Keratinocyte (primary cell): ENCODE measurements around the gene PDZRN4. TPM values are rescaled to one million over a fixed set of nuclear protein-coding genes. Genes with fewer than 3 reads are reported as not detected.

Source experiments
- DNase-seq: peaks from one replicate; pipeline ENCODE4 v3.0.0-alpha.2; 2011; ENCODE audit warnings: low read depth, missing footprints, low spot score
- FAIRE-seq: peaks from 2 replicates; lab custom pipeline; 2011; peaks lifted over from hg19 to GRCh38; lab: Jason Lieb, UNC
- H2AFZ ChIP-seq: 2 replicates; pipeline ENCODE4 v1.6.0; 2012; ENCODE audit warnings: low read length, control low read depth, inconsistent platforms; ENCODE audit not compliant: control insufficient read depth
- H3K27ac ChIP-seq: 2 replicates; pipeline ENCODE4 v1.5.1; 2011; ENCODE audit warnings: low read length; ENCODE audit not compliant: control insufficient read depth, insufficient read depth
- H3K27me3 ChIP-seq: 3 replicates; pipeline ENCODE4 v1.6.0; 2011; ENCODE audit warnings: low read length; ENCODE audit not compliant: control insufficient read depth, insufficient read depth; ENCODE audit errors: extremely low read depth
- H3K36me3 ChIP-seq, 2 experiments: 2 replicates in 1 of 2; 3 replicates in 1 of 2; pipeline ENCODE4 v1.5.1; 2011; ENCODE audit warnings: low read length in 2 of 2, mild to moderate bottlenecking in 1 of 2; ENCODE audit not compliant: control insufficient read depth in 2 of 2, insufficient read depth in 2 of 2; ENCODE audit errors: extremely low read depth in 1 of 2
- H3K4me1 ChIP-seq: 3 replicates; pipeline ENCODE4 v1.5.1; 2011; ENCODE audit warnings: low read length; ENCODE audit not compliant: control insufficient read depth, insufficient read depth; ENCODE audit errors: extremely low read depth
- H3K4me2 ChIP-seq: 3 replicates; pipeline ENCODE4 v1.6.0; 2011; ENCODE audit warnings: low read depth, low read length; ENCODE audit not compliant: control insufficient read depth, insufficient read depth; ENCODE audit errors: extremely low read depth
- H3K4me3 ChIP-seq, 3 experiments: fragments of 200-600 bp in 1 of 3; sonication (generic) in 1 of 3; 2 replicates in 2 of 3; 3 replicates in 1 of 3; pipeline ENCODE4 v1.5.1; 2011 to 2016; ENCODE audit warnings: low read length in 3 of 3, mild to moderate bottlenecking in 3 of 3, control low read depth in 2 of 3, inconsistent platforms in 1 of 3, low read depth in 1 of 3, mixed read lengths in 1 of 3, mixed run types in 1 of 3, moderate library complexity in 1 of 3; ENCODE audit not compliant: control insufficient read depth in 2 of 3, insufficient read depth in 2 of 3; ENCODE audit errors: extremely low read depth in 1 of 3
- H3K79me2 ChIP-seq: 2 replicates; pipeline ENCODE4 v1.6.0; 2012; ENCODE audit warnings: low read length; ENCODE audit not compliant: control insufficient read depth, insufficient read depth
- H3K9ac ChIP-seq: 3 replicates; pipeline ENCODE4 v1.6.0; 2011; ENCODE audit warnings: low read length; ENCODE audit not compliant: control insufficient read depth, insufficient read depth; ENCODE audit errors: extremely low read depth
- H3K9me1 ChIP-seq: 3 replicates; pipeline ENCODE4 v1.6.0; 2011; ENCODE audit warnings: low read length; ENCODE audit not compliant: control insufficient read depth, insufficient read depth; ENCODE audit errors: extremely low read depth
- H3K9me3 ChIP-seq: 2 replicates; pipeline ENCODE4 v1.5.1; 2012; ENCODE audit warnings: low read depth, low read length; ENCODE audit not compliant: control insufficient read depth
- H4K20me1 ChIP-seq: 3 replicates; pipeline ENCODE4 v1.6.0; 2011; ENCODE audit warnings: low read length; ENCODE audit not compliant: control insufficient read depth, insufficient read depth; ENCODE audit errors: extremely low read depth
- EZH2 ChIP-seq: IDR thresholded peaks from one replicate; pipeline ENCODE4 v1.6.1; 2012; ENCODE audit warnings: inconsistent platforms, mild to moderate bottlenecking, low read length, moderate library complexity
- dilution Hi-C: fragments of 300-500 bp; cut with MboI; formaldehyde crosslinking; loops from one replicate; pipeline ENCODE4 v1.7.0; 2020; ENCODE audit warnings: low sequenced_read_pairs; ENCODE audit not compliant: extremely low pct_ligation_motif_present
- polyA plus RNA-seq, 5 experiments: library from polyadenylated mRNA; depleted of rRNA in 3 of 5; stranded (reverse) in 3 of 5; stranded (forward) in 1 of 5; unstranded in 1 of 5; fragments of >200 nt; gene quantifications; 1 replicate in 1 of 5; 2 replicates in 3 of 5; 3 replicates in 1 of 5; pipeline versions ENCODE4 v1.2.1 to v1.2.3, GENCODE V29; 2011 to 2012; ENCODE audit warnings: missing spikeins in 2 of 5, low read depth in 1 of 5, low replicate concordance in 1 of 5
- TF ChIP-seq, protein P1 (sequence below), 3 experiments: IDR thresholded peaks in 1 of 3; conservative IDR thresholded peaks in 1 of 3; optimal IDR thresholded peaks in 1 of 3; 2 replicates in 2 of 3; 3 replicates in 1 of 3; pipeline versions ENCODE3 to v1.5.1; 2011; ENCODE audit warnings: low read length in 3 of 3, mild to moderate bottlenecking in 3 of 3, moderate library complexity in 2 of 3, control low read depth in 1 of 3, inconsistent platforms in 1 of 3; ENCODE audit not compliant: insufficient read depth in 2 of 3; ENCODE audit errors: extremely low read depth in 1 of 3

The PDZRN4 gene
- polyA plus RNA-seq, 1 donor (not counting 4 experiments of a cell fraction or from before 2014, with no cell fraction given): not detected

DNA sequence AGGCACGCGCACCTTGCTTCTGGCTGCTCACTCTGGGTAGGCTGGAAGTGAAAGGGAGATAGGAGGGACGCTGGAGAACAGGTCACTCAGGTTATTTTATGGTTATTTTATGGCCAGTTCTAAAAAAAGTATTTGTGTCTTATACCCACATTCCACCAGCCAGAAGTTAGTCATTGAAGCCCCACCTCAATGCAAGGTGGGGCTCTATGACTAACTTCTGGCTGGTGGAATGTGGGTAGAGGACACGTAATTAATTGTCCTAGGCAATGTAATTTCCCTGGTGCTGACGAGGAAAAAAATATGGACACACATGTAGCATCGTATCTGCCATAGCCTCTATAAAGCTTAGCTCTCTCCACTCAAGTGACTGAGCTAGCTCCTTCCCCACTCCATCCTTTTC is 104.9 kb downstream of the PDZRN4 start:
- no peaks in the 10 kb centered on the region for H3K9me1 ChIP-seq
- H4K20me1 ChIP-seq: no peaks in the 10 kb centered on the region
- no peaks in the 10 kb centered on the region for H3K9me3 ChIP-seq
- no peaks in the 10 kb centered on the region for H3K27me3 ChIP-seq
- H3K4me3 ChIP-seq: peak overlapping the region in 2 of 3 experiments; percentile 4 to 24
- peak; percentile 57 for FAIRE-seq
- dilution Hi-C loops: no loop called here
- H3K36me3 ChIP-seq: no peaks in the 10 kb centered on the region
- TF ChIP-seq EZH2: no peak
- TF ChIP-seq, protein P1, sequence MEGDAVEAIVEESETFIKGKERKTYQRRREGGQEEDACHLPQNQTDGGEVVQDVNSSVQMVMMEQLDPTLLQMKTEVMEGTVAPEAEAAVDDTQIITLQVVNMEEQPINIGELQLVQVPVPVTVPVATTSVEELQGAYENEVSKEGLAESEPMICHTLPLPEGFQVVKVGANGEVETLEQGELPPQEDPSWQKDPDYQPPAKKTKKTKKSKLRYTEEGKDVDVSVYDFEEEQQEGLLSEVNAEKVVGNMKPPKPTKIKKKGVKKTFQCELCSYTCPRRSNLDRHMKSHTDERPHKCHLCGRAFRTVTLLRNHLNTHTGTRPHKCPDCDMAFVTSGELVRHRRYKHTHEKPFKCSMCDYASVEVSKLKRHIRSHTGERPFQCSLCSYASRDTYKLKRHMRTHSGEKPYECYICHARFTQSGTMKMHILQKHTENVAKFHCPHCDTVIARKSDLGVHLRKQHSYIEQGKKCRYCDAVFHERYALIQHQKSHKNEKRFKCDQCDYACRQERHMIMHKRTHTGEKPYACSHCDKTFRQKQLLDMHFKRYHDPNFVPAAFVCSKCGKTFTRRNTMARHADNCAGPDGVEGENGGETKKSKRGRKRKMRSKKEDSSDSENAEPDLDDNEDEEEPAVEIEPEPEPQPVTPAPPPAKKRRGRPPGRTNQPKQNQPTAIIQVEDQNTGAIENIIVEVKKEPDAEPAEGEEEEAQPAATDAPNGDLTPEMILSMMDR (optimal IDR thresholded peaks at IDR 0.05 in 1 of 3, IDR thresholded peaks at IDR 0.05 in 1 of 3, conservative IDR thresholded peaks at IDR 0.05 in 1 of 3; ENCODE audit: extremely low read depth in 1 of 3, insufficient read depth in 2 of 3, low read length in 3 of 3): no peak
- peak; percentile 66 for DNase-seq
- peak overlapping the region; percentile 29 for H3K9ac ChIP-seq
- H3K79me2 ChIP-seq: no peaks in the 10 kb centered on the region
- peak overlapping the region; percentile 76 for H2AFZ ChIP-seq
- H3K4me2 ChIP-seq: peak overlapping the region; percentile 72
- H3K4me1 ChIP-seq: peaks cover 16% of the 10 kb centered on the region
- peak overlapping the region; percentile 79 for H3K27ac ChIP-seq

DNA sequence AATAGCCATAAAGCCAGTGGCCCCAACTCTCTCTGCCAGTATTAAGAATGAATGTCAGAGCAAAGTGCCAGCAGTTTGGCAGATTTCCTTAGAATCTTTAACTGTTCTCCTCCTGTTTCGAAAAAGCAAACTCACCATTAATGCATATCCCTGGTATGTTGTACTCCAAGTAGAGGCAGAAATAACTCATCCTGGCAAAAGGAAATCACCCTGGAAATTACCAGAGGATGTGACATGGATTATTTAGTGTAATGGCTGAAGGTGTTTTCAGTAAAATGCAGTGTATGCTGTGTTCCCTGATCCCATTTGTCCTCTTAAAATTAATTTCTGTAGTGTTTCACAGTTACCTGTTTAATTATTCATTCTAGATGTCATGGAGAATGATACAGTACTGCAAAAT is 105.3 kb downstream of the PDZRN4 start:
- Histone ChIP-seq H3K4me2 (peak overlapping the region; percentile 72), H3K27me3 (no peaks in the 10 kb centered on the region), H3K9ac (peak overlapping the region; percentile 29), H3K9me3 (no peaks in the 10 kb centered on the region), H3K9me1 (no peaks in the 10 kb centered on the region), H3K27ac (peak overlapping the region; percentile 79), H2AFZ (peak overlapping the region; percentile 76), H4K20me1 (no peaks in the 10 kb centered on the region), H3K36me3 (no peaks in the 10 kb centered on the region), H3K4me3 (peak overlapping the region in 2 of 3 experiments; percentile 4 to 24), H3K79me2 (no peaks in the 10 kb centered on the region), H3K4me1 (peaks cover 16% of the 10 kb centered on the region)
- dilution Hi-C loops: no loop called here
- TF ChIP-seq, protein P1 (optimal IDR thresholded peaks at IDR 0.05 in 1 of 3, IDR thresholded peaks at IDR 0.05 in 1 of 3, conservative IDR thresholded peaks at IDR 0.05 in 1 of 3; ENCODE audit: extremely low read depth in 1 of 3, insufficient read depth in 2 of 3, low read length in 3 of 3): no peak
- no peak for TF ChIP-seq EZH2
- no peak for DNase-seq
- no peak for FAIRE-seq
